Duodenal mucosa (tissue), 2 donors: ENCODE data around the gene TLX1.

Experiments used
- H3K27ac ChIP-seq: one replicate; pipeline ENCODE4 v1.7.0; 2013; ENCODE audit warnings: low read depth, low read length
- H3K27me3 ChIP-seq, 2 donors: one replicate each; pipeline ENCODE4 v1.7.0; 2013; ENCODE audit warnings: low read length in 2 of 2, control low read depth in 1 of 2; ENCODE audit not compliant: insufficient read depth in 2 of 2, control insufficient read depth in 1 of 2
- H3K36me3 ChIP-seq, 2 donors: one replicate each; pipeline ENCODE4 v1.7.0; 2013; ENCODE audit warnings: low read length in 2 of 2, control low read depth in 1 of 2; ENCODE audit not compliant: insufficient read depth in 2 of 2, control insufficient read depth in 1 of 2
- H3K4me1 ChIP-seq, 2 donors: one replicate each; pipeline ENCODE4 v1.7.0; 2013; ENCODE audit warnings: low read length in 2 of 2, control low read depth in 1 of 2; ENCODE audit not compliant: insufficient read depth in 2 of 2, control insufficient read depth in 1 of 2
- H3K4me3 ChIP-seq, 2 donors: one replicate each; pipeline ENCODE4 v1.7.0; 2013; ENCODE audit warnings: low read length in 2 of 2, low read depth in 1 of 2
- H3K9ac ChIP-seq, 2 donors: one replicate each; pipeline ENCODE4 v1.7.0; 2013; ENCODE audit warnings: low read length in 2 of 2, low read depth in 1 of 2
- H3K9me3 ChIP-seq, 2 donors: one replicate each; pipeline ENCODE4 v1.7.0; 2013; ENCODE audit warnings: low read length in 2 of 2, control low read depth in 1 of 2; ENCODE audit not compliant: control insufficient read depth in 1 of 2

TLX1 gene

GRCh38 chr10:101140084-101140949, 9.2 kb downstream of the TLX1 start:
- no peak overlapping the region for H3K4me3 ChIP-seq
- no peak overlapping the region for H3K27ac ChIP-seq
- H3K27me3 ChIP-seq: peaks cover 90 to 97% of the 10 kb centered on the region in 2 donors
- H3K4me1 ChIP-seq: peaks cover 0 to 4% of the 10 kb centered on the region in 2 donors
- no peak overlapping the region for H3K9ac ChIP-seq
- no peaks in the 10 kb centered on the region for H3K36me3 ChIP-seq
- H3K9me3 ChIP-seq: no peaks in the 10 kb centered on the region

DNA sequence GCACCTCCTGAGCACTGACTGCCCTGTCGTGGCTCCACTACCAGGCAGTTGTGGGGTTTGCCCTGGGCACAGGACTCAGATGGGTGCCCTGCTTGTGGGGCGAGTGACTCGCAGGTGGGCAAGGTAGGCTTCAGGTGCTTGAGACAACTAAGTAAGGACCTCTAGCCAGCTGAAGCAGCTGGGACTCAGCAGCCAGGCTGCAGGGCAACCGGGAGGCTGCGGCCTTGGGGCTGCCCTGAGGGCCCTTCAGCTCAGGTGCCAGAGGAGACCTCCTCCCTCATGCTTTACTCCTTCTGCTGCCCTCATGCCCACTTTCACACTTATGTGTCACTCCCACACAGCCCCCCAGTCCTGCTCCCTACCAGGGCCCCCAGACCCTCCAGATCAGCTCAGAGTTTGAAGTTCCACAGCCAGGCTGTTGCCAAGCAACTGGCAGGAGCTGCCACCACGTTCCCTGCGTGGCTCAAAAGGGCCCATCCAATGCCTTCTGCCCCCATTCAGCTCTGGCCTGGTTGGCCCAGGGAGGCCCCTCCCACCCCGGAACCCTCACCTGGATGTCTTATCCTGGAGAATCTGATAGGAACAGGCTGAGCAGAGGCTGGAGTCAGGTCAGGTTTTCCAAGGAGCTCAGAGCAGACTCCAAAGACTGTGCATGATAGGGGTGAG, 10.0 kb downstream of the TLX1 start:
- Histone ChIP-seq H3K36me3 (no peaks in the 10 kb centered on the region), H3K27me3 (peaks cover 90 to 97% of the 10 kb centered on the region in 2 donors), H3K27ac (no peak overlapping the region), H3K4me3 (no peak overlapping the region), H3K9ac (no peak overlapping the region), H3K9me3 (no peaks in the 10 kb centered on the region), H3K4me1 (peaks cover 0 to 2% of the 10 kb centered on the region in 2 donors)

GRCh38 chr10:101141616-101142532, 10.8 kb downstream of the TLX1 start:
- H3K27me3 ChIP-seq: peaks cover 90 to 97% of the 10 kb centered on the region in 2 donors
- no peaks in the 10 kb centered on the region for H3K36me3 ChIP-seq
- peaks cover 0 to 2% of the 10 kb centered on the region in 2 donors for H3K4me1 ChIP-seq
- no peaks in the 10 kb centered on the region for H3K9me3 ChIP-seq
- H3K27ac ChIP-seq: no peak overlapping the region
- H3K4me3 ChIP-seq: no peak overlapping the region
- H3K9ac ChIP-seq: no peak overlapping the region

GRCh38 chr10:101142533-101143344, 11.6 kb downstream of the TLX1 start:
- no peaks in the 10 kb centered on the region for H3K36me3 ChIP-seq
- H3K9me3 ChIP-seq: no peaks in the 10 kb centered on the region
- no peak overlapping the region for H3K4me3 ChIP-seq
- H3K4me1 ChIP-seq: peaks cover 0 to 2% of the 10 kb centered on the region in 2 donors
- no peak overlapping the region for H3K9ac ChIP-seq
- H3K27ac ChIP-seq: no peak overlapping the region
- peaks cover 90 to 97% of the 10 kb centered on the region in 2 donors for H3K27me3 ChIP-seq

- Histone ChIP-seq H3K9me3 (no peaks in the 10 kb centered on the region), H3K27me3 (peaks cover 89 to 95% of the 10 kb centered on the region in 2 donors), H3K4me1 (peaks cover 0 to 2% of the 10 kb centered on the region in 2 donors), H3K9ac (no peak overlapping the region), H3K36me3 (no peaks in the 10 kb centered on the region), H3K27ac (no peak overlapping the region), H3K4me3 (no peak overlapping the region)
Measured at GRCh38 chr10:101143345-101143630, 12.2 kb downstream of the TLX1 start.

DNA sequence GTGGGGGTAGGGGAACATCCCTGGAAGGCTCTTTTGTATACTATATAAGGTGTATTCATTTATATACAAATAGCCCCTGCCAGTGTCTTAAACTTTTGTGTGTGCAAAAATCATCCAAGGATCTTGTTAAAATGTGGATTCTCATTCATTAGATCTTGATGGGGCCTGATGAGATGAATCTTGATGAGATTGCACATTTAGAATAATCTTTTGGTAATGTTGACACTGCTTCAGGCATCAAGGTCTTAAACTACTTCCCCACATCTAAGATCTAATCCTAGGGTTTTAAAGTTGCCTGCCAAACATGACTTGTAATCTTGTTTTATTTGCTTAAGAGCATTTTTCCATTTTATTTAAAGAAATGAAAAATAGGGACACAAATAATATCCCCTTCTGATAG, 13.0 kb downstream of the TLX1 start:
- Histone ChIP-seq H3K4me3 (no peak overlapping the region), H3K4me1 (peaks cover 0 to 2% of the 10 kb centered on the region in 2 donors), H3K36me3 (no peaks in the 10 kb centered on the region), H3K9me3 (no peaks in the 10 kb centered on the region), H3K27ac (no peak overlapping the region), H3K27me3 (peaks cover 87 to 94% of the 10 kb centered on the region in 2 donors), H3K9ac (no peak overlapping the region)

- Histone ChIP-seq H3K36me3 (no peaks in the 10 kb centered on the region), H3K27me3 (peaks cover 83 to 92% of the 10 kb centered on the region in 2 donors), H3K9ac (no peak overlapping the region), H3K9me3 (no peaks in the 10 kb centered on the region), H3K4me3 (no peak overlapping the region), H3K4me1 (peaks cover 0 to 2% of the 10 kb centered on the region in 2 donors), H3K27ac (no peak overlapping the region)
Measured at GRCh38 chr10:101145145-101145544, 14.0 kb downstream of the TLX1 start.

DNA sequence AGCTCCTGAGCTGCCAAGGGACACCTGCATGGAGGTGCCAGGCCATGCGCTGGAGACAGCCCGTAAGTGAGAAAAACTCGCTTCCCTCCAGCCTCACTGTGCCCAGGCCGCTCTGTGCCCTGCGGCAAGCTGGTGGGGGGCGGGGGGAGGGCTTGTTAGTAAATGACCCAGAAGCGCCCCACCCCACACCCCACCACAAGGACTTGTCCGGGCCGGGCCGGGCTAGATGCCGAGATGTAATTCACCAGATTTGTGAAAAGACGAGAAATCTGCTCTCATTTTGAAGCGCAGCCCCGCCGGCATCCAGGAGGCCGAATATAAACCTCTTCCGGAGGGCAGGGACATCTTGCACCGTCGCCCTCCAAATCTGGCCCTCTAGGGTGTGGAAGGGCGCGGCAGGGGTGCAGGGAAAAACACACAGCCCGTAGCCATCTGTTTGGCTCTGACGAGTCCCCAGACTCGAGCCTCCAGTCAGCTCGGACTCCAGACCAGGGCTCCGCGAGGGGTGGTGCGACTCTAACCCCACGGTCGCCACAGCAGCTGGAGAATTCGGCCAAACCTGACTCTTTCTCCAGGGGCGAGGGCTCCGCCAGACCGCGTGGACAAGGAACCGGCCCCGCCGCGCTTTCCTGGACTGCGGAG, 14.8 kb downstream of the TLX1 start:
- Histone ChIP-seq H3K36me3 (no peaks in the 10 kb centered on the region), H3K4me1 (peaks cover 0 to 2% of the 10 kb centered on the region in 2 donors), H3K9me3 (no peaks in the 10 kb centered on the region), H3K9ac (no peak overlapping the region), H3K27me3 (peaks cover 80 to 85% of the 10 kb centered on the region in 2 donors), H3K4me3 (no peak overlapping the region), H3K27ac (no peak overlapping the region)
